ENCODE data around the gene PTGES. TPM values are rescaled to one million over a fixed set of nuclear protein-coding genes. Genes with fewer than 3 reads are reported as not detected.

The PTGES gene
- total and polyA plus RNA-seq, 9 of the 15 experiments (the other 6 are each of a cell fraction or from before 2014, with no cell fraction given): 0.13 TPM; not detected in 8

DNA sequence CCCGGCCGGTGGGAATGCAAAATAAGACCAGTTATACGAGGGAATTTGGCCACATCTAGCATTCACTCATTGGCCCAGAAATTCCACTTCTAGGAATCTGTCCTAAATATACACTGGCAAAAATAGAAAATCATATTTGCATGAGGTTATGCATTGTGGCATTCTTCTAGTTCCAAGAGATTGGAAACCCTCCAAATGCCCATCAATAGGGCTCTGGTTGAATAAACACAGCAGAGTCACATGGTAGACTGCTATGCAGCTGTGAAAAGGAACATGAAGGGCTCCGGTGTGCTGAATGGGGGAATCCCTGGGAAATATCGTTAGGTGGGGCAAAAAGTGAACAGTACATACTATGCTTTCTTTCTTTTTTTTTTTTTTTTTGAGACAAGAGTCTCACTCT, 36.8 kb downstream of the PTGES start:
- Histone ChIP-seq H3K79me2 (ENCODE audit: control insufficient read depth, insufficient read depth, low read length) (no peaks in the 10 kb centered on the region), H2AFZ (ENCODE audit: low read depth, low read length) (no peak overlapping the region), H3K4me3 (no peak overlapping the region), H3K36me3 (ENCODE audit: control insufficient read depth, insufficient read depth, low read length) (no peaks in the 10 kb centered on the region), H3K9ac (ENCODE audit: insufficient read depth in 1 of 2, low read depth in 2 of 2, low read length in 2 of 2) (no peak overlapping the region), H3K27ac (ENCODE audit: extremely low read depth, low read depth, low read length) (no peak overlapping the region), H3K9me3 (replicated peaks; ENCODE audit: control insufficient read depth, insufficient read depth, low read depth, low read length) (no peaks in the 10 kb centered on the region), H4K20me1 (replicated peaks; ENCODE audit: control insufficient read depth, insufficient read depth, low read length) (peaks cover 7% of the 10 kb centered on the region; the same call in 1 of the 2 replicates), H3K4me2 (ENCODE audit: insufficient read depth, low read length) (no peak overlapping the region), H3K9me1 (ENCODE audit: control insufficient read depth, insufficient read depth, low read length) (no peaks in the 10 kb centered on the region), H3K27me3 (ENCODE audit: control insufficient read depth in 2 of 2, insufficient read depth in 2 of 2, low read length in 2 of 2) (peaks cover 8 to 34% of the 10 kb centered on the region in 2 experiments), H3K4me1 (replicated peaks in 1 of 2; ENCODE audit: control insufficient read depth in 2 of 2, insufficient read depth in 2 of 2, low read length in 2 of 2) (peaks cover 4 to 36% of the 10 kb centered on the region in 2 experiments)
- no peak for DNase-seq (ENCODE audit: extremely low read depth in 1 of 4, low spot score in 3 of 4)
- ATAC-seq: no peak
- POLR2A ChIA-PET: interaction anchor here (0.6 to 1.5 kb wide), 3 partner anchors 10 to 74 kb away, joined by 3 to 4 read pairs (median 4); no protein-coding TSS in a partner anchor
- 13% methylated on average over 5 of the region's 5 CpGs for WGBS (ENCODE audit: insufficient coverage, low coverage, missing lambda C conversion rate)
- BruUV-seq (replicated peaks): no TSS peak
- in situ Hi-C loops (cut with MboI): no loop called here
- CTCF ChIA-PET (ENCODE audit: low intra/inter-chr PET ratio): no interaction called here
- FAIRE-seq: no peak
- intact Hi-C loops (cut with micrococcal nuclease): no loop called here
- TF ChIP-seq ZEB2 (IDR thresholded peaks at IDR 0.05) (no peak), MAFG (tag; conservative IDR thresholded peaks at IDR 0.05) (no peak), ZNF263 (CRISPR knock-in tag; IDR thresholded peaks at IDR 0.05; ENCODE audit: borderline replicate concordance) (no peak), ARID2 (IDR thresholded peaks at IDR 0.05) (no peak)
- TF ChIP-seq, protein P1, sequence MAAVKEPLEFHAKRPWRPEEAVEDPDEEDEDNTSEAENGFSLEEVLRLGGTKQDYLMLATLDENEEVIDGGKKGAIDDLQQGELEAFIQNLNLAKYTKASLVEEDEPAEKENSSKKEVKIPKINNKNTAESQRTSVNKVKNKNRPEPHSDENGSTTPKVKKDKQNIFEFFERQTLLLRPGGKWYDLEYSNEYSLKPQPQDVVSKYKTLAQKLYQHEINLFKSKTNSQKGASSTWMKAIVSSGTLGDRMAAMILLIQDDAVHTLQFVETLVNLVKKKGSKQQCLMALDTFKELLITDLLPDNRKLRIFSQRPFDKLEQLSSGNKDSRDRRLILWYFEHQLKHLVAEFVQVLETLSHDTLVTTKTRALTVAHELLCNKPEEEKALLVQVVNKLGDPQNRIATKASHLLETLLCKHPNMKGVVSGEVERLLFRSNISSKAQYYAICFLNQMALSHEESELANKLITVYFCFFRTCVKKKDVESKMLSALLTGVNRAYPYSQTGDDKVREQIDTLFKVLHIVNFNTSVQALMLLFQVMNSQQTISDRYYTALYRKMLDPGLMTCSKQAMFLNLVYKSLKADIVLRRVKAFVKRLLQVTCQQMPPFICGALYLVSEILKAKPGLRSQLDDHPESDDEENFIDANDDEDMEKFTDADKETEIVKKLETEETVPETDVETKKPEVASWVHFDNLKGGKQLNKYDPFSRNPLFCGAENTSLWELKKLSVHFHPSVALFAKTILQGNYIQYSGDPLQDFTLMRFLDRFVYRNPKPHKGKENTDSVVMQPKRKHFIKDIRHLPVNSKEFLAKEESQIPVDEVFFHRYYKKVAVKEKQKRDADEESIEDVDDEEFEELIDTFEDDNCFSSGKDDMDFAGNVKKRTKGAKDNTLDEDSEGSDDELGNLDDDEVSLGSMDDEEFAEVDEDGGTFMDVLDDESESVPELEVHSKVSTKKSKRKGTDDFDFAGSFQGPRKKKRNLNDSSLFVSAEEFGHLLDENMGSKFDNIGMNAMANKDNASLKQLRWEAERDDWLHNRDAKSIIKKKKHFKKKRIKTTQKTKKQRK (IDR thresholded peaks at IDR 0.05; ENCODE audit: borderline replicate concordance, low read depth, low read length): no peak
- TF ChIP-seq, protein P2, sequence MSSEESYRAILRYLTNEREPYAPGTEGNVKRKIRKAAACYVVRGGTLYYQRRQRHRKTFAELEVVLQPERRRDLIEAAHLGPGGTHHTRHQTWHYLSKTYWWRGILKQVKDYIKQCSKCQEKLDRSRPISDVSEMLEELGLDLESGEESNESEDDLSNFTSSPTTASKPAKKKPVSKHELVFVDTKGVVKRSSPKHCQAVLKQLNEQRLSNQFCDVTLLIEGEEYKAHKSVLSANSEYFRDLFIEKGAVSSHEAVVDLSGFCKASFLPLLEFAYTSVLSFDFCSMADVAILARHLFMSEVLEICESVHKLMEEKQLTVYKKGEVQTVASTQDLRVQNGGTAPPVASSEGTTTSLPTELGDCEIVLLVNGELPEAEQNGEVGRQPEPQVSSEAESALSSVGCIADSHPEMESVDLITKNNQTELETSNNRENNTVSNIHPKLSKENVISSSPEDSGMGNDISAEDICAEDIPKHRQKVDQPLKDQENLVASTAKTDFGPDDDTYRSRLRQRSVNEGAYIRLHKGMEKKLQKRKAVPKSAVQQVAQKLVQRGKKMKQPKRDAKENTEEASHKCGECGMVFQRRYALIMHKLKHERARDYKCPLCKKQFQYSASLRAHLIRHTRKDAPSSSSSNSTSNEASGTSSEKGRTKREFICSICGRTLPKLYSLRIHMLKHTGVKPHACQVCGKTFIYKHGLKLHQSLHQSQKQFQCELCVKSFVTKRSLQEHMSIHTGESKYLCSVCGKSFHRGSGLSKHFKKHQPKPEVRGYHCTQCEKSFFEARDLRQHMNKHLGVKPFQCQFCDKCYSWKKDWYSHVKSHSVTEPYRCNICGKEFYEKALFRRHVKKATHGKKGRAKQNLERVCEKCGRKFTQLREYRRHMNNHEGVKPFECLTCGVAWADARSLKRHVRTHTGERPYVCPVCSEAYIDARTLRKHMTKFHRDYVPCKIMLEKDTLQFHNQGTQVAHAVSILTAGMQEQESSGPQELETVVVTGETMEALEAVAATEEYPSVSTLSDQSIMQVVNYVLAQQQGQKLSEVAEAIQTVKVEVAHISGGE (CRISPR knock-in tag; IDR thresholded peaks at IDR 0.05): no peak
- TF ChIP-seq, protein P3, sequence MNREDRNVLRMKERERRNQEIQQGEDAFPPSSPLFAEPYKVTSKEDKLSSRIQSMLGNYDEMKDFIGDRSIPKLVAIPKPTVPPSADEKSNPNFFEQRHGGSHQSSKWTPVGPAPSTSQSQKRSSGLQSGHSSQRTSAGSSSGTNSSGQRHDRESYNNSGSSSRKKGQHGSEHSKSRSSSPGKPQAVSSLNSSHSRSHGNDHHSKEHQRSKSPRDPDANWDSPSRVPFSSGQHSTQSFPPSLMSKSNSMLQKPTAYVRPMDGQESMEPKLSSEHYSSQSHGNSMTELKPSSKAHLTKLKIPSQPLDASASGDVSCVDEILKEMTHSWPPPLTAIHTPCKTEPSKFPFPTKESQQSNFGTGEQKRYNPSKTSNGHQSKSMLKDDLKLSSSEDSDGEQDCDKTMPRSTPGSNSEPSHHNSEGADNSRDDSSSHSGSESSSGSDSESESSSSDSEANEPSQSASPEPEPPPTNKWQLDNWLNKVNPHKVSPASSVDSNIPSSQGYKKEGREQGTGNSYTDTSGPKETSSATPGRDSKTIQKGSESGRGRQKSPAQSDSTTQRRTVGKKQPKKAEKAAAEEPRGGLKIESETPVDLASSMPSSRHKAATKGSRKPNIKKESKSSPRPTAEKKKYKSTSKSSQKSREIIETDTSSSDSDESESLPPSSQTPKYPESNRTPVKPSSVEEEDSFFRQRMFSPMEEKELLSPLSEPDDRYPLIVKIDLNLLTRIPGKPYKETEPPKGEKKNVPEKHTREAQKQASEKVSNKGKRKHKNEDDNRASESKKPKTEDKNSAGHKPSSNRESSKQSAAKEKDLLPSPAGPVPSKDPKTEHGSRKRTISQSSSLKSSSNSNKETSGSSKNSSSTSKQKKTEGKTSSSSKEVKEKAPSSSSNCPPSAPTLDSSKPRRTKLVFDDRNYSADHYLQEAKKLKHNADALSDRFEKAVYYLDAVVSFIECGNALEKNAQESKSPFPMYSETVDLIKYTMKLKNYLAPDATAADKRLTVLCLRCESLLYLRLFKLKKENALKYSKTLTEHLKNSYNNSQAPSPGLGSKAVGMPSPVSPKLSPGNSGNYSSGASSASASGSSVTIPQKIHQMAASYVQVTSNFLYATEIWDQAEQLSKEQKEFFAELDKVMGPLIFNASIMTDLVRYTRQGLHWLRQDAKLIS (CRISPR knock-in tag; IDR thresholded peaks at IDR 0.05): no peak
- TF ChIP-seq, protein P4, sequence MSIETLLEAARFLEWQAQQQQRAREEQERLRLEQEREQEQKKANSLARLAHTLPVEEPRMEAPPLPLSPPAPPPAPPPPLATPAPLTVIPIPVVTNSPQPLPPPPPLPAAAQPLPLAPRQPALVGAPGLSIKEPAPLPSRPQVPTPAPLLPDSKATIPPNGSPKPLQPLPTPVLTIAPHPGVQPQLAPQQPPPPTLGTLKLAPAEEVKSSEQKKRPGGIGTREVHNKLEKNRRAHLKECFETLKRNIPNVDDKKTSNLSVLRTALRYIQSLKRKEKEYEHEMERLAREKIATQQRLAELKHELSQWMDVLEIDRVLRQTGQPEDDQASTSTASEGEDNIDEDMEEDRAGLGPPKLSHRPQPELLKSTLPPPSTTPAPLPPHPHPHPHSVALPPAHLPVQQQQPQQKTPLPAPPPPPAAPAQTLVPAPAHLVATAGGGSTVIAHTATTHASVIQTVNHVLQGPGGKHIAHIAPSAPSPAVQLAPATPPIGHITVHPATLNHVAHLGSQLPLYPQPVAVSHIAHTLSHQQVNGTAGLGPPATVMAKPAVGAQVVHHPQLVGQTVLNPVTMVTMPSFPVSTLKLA (conservative IDR thresholded peaks at IDR 0.05): no peak
